ENCODE measurements around the gene CATSPERB. TPM values are rescaled to one million over a fixed set of nuclear protein-coding genes. Genes with fewer than 3 reads are reported as not detected.

The CATSPERB gene
- total and polyA plus RNA-seq, 2 of the 8 experiments (the other 6 are each of a cell fraction or from before 2014, with no cell fraction given), result 0.11 to 0.30 TPM

DNA sequence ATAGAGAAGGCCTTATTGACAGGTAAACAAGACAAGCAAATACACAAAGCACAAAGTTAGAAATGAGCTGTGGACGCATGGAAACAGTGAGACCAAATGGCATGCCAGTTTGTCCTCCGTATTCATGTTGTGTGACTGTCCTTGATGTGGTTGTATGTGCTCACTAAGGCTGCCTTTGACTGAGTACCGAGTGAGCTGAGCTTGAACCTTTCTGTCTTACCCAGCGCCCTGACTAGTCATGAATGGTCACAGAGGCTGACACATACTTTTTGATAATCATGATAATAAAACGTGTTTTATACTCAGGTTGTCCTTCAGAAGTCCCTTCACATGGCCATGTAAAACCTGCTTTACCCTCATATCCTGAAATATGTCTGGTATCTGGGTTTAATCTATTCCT, 553 bp upstream of the CATSPERB start:
- FAIRE-seq, result no peak
- TF ChIP-seq SP2 (IDR thresholded peaks at IDR 0.05; ENCODE audit: low read length), result no peak
- TF ChIP-seq, protein P1, sequence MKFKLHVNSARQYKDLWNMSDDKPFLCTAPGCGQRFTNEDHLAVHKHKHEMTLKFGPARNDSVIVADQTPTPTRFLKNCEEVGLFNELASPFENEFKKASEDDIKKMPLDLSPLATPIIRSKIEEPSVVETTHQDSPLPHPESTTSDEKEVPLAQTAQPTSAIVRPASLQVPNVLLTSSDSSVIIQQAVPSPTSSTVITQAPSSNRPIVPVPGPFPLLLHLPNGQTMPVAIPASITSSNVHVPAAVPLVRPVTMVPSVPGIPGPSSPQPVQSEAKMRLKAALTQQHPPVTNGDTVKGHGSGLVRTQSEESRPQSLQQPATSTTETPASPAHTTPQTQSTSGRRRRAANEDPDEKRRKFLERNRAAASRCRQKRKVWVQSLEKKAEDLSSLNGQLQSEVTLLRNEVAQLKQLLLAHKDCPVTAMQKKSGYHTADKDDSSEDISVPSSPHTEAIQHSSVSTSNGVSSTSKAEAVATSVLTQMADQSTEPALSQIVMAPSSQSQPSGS (IDR thresholded peaks at IDR 0.05; ENCODE audit: low read length), result no peak
- TF ChIP-seq POU5F1 (IDR thresholded peaks at IDR 0.05; ENCODE audit: low read depth, low read length), result no peak
- no peak for TF ChIP-seq BRCA1 (IDR thresholded peaks at IDR 0.05; ENCODE audit: low read depth, low read length)
- no peak for TF ChIP-seq KDM1A (IDR thresholded peaks at IDR 0.05; ENCODE audit: borderline replicate concordance, low read length)
- no peak for TF ChIP-seq SIX5 (IDR thresholded peaks at IDR 0.05; ENCODE audit: low read depth, low read length)
- TF ChIP-seq RNF2 (IDR thresholded peaks at IDR 0.05; ENCODE audit: borderline replicate concordance, low read depth, low read length, missing control alignments, poor library complexity, severe bottlenecking), result no peak
- no peak for TF ChIP-seq RAD21 (IDR thresholded peaks at IDR 0.05 in 1 of 2, conservative IDR thresholded peaks at IDR 0.05 in 1 of 2; ENCODE audit: low read depth in 2 of 2, low read length in 2 of 2)
- TF ChIP-seq, protein P2, sequence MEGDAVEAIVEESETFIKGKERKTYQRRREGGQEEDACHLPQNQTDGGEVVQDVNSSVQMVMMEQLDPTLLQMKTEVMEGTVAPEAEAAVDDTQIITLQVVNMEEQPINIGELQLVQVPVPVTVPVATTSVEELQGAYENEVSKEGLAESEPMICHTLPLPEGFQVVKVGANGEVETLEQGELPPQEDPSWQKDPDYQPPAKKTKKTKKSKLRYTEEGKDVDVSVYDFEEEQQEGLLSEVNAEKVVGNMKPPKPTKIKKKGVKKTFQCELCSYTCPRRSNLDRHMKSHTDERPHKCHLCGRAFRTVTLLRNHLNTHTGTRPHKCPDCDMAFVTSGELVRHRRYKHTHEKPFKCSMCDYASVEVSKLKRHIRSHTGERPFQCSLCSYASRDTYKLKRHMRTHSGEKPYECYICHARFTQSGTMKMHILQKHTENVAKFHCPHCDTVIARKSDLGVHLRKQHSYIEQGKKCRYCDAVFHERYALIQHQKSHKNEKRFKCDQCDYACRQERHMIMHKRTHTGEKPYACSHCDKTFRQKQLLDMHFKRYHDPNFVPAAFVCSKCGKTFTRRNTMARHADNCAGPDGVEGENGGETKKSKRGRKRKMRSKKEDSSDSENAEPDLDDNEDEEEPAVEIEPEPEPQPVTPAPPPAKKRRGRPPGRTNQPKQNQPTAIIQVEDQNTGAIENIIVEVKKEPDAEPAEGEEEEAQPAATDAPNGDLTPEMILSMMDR (IDR thresholded peaks at IDR 0.05; ENCODE audit: control extremely low read depth in 1 of 3, insufficient read depth in 1 of 3, low read depth in 1 of 3, low read length in 3 of 3), result no peak
- no peak for TF ChIP-seq SP4 (IDR thresholded peaks at IDR 0.05; ENCODE audit: low read length)

More for the DNA sequence above, 553 bp upstream of the CATSPERB start:
- Histone ChIP-seq H3K56ac (replicated peaks; ENCODE audit: insufficient read length, low read depth, low read length) (no peak overlapping the region), H3K4me1 (replicated peaks in 1 of 4; ENCODE audit: control insufficient read depth in 3 of 4, insufficient read depth in 4 of 4, low read length in 3 of 4) (no peaks in the 10 kb centered on the region), H3K4ac (replicated peaks; ENCODE audit: insufficient read length, low read depth, low read length) (no peak overlapping the region), H3K9me3 (ENCODE audit: insufficient read depth in 2 of 2, low read depth in 1 of 2, low read length in 1 of 2) (no peaks in the 10 kb centered on the region), H3K79me1 (ENCODE audit: low read depth, low read length) (no peaks in the 10 kb centered on the region), H3K36me3 (ENCODE audit: control insufficient read depth in 2 of 4, insufficient read depth in 4 of 4, low read length in 3 of 4) (no peaks in the 10 kb centered on the region), H2BK12ac (ENCODE audit: low read depth, low read length) (no peak overlapping the region), H2BK120ac (replicated peaks; ENCODE audit: low read depth, low read length) (no peak overlapping the region), H2AFZ (ENCODE audit: low read length) (no peak overlapping the region), H3K18ac (ENCODE audit: extremely low read depth, low read length) (no peak overlapping the region), H3K23me2 (ENCODE audit: low read depth, low read length) (no peaks in the 10 kb centered on the region), H4K8ac (ENCODE audit: extremely low read depth, insufficient read depth, low read length) (no peak overlapping the region), H3K27me3 (replicated peaks in 1 of 4; ENCODE audit: control insufficient read depth in 3 of 4, extremely low read depth in 1 of 4, insufficient read depth in 3 of 4, low read length in 3 of 4) (no peaks in the 10 kb centered on the region), H2AK5ac (ENCODE audit: low read depth, low read length) (no peak overlapping the region), H4K20me1 (replicated peaks in 1 of 2; ENCODE audit: control insufficient read depth in 1 of 2, insufficient read depth in 2 of 2, low read length in 2 of 2) (peaks cover 0 to 3% of the 10 kb centered on the region in 2 experiments), H4K91ac (replicated peaks; ENCODE audit: insufficient read length, low read length) (no peak overlapping the region), H3K27ac (ENCODE audit: low read depth, low read length) (no peak overlapping the region), H3K14ac (ENCODE audit: insufficient read length) (no peak overlapping the region), H3K79me2 (ENCODE audit: control insufficient read depth in 1 of 2, insufficient read depth in 2 of 2, low read length in 2 of 2) (no peaks in the 10 kb centered on the region), H3K23ac (ENCODE audit: insufficient read length) (no peak overlapping the region), H3K4me3 (ENCODE audit: extremely low read depth in 1 of 4, insufficient read depth in 2 of 4, low read depth in 3 of 4, low read length in 4 of 4) (no peak overlapping the region), H2BK5ac (ENCODE audit: low read depth, low read length) (no peak overlapping the region), H2BK20ac (ENCODE audit: low read length) (no peak overlapping the region), H4K5ac (ENCODE audit: insufficient read length, low read depth, low read length) (no peak overlapping the region), H3K4me2 (ENCODE audit: insufficient read depth in 1 of 2, low read depth in 2 of 2, low read length in 2 of 2) (no peak overlapping the region), H2BK15ac (ENCODE audit: low read length) (no peak overlapping the region), H3K9ac (replicated peaks in 1 of 4; ENCODE audit: extremely low read depth in 1 of 4, low read depth in 3 of 4, low read length in 3 of 4) (no peak overlapping the region)
- no peak for DNase-seq (ENCODE audit: low read depth in 1 of 2, low spot score in 2 of 2)
- WGBS, 2 experiments (ENCODE audit: extremely low coverage in 1 of 2, insufficient coverage in 1 of 2, insufficient read length in 1 of 2, insufficient replicate concordance in 2 of 2, low coverage in 1 of 2, low lambda C conversion rate in 2 of 2, missing lambda C conversion rate in 1 of 2), result 82% methylated on average over 5 of the region's 5 CpGs; no CpG with 5 or more reads in 1 of the 2 experiments
- CTCF ChIA-PET (ENCODE audit: partially characterized antibody), result interaction anchor here (1.3 to 1.4 kb wide), 3 partner anchors 15 to 179 kb away, joined by 3 to 5 read pairs (median 4); no protein-coding TSS in a partner anchor
- POLR2A ChIA-PET (ENCODE audit: partially characterized antibody), result no interaction called here

Measured in H1 (cell line).